AG04450 (cell line): ENCODE data around the gene FMNL2. TPM values are rescaled to one million over a fixed set of nuclear protein-coding genes. Genes with fewer than 3 reads are reported as not detected.

Experiments used
- CTCF ChIA-PET: fragments of 300-600, 350-600 bp; formaldehyde crosslinking; extraction: SDS; loops from one replicate; lab custom pipeline; 2022; ENCODE audit warnings: antibody characterized with exemption, inconsistent platforms; lab: Charles Lee
- POLR2A ChIA-PET: fragments of 350-600 bp; formaldehyde crosslinking; extraction: SDS; loops from one replicate; lab custom pipeline; 2021; ENCODE audit warnings: antibody characterized with exemption, inconsistent platforms; lab: Yijun Ruan, JAX
- DNase-seq: peaks from one replicate; pipeline ENCODE4 v3.0.0-alpha.2; 2011; ENCODE audit warnings: low read depth, low spot score
- H3K27ac ChIP-seq: one replicate; pipeline ENCODE4 v1.5.1; 2012; ENCODE audit warnings: low read depth, low read length, control low read depth
- H3K27me3 ChIP-seq: one replicate; pipeline ENCODE4 v1.6.0; 2012; ENCODE audit warnings: low read length; ENCODE audit not compliant: control insufficient read depth, insufficient read depth
- H3K4me3 ChIP-seq: 2 replicates; pipeline ENCODE4 v1.5.1; 2011; ENCODE audit warnings: mild to moderate bottlenecking, low read depth, low read length, control low read depth
- H3K9me3 ChIP-seq: 2 replicates; pipeline ENCODE4 v1.5.1; 2012; ENCODE audit warnings: low read length; ENCODE audit not compliant: control insufficient read depth, insufficient read depth
- CTCF ChIP-seq: IDR thresholded peaks from 2 replicates; pipeline ENCODE4 v1.5.1; 2011; ENCODE audit warnings: low read depth, low read length, control low read depth, inconsistent platforms
- polyA plus RNA-seq: library from polyadenylated mRNA; depleted of rRNA; stranded (reverse); fragments of >200 nt; gene quantifications from 2 replicates; pipeline ENCODE4 v1.2.3, GENCODE V29; 2011

Gene FMNL2
- polyA plus RNA-seq, 1 experiment: 22.0 TPM

GRCh38 chr2:152618193-152618564 is 283.2 kb downstream of the FMNL2 start:
- Histone ChIP-seq H3K27ac (no peak overlapping the region), H3K4me3 (no peak overlapping the region), H3K27me3 (no peaks in the 10 kb centered on the region), H3K9me3 (no peaks in the 10 kb centered on the region)
- POLR2A ChIA-PET: no interaction called here
- CTCF ChIA-PET: interaction anchor here (1.3 to 3.5 kb wide), 4 partner anchors 9 to 593 kb away, joined by 4 to 18 read pairs (median 8); partner anchors contain the start of gene STAM2
- TF ChIP-seq CTCF: no peak
- no peak for DNase-seq

DNA sequence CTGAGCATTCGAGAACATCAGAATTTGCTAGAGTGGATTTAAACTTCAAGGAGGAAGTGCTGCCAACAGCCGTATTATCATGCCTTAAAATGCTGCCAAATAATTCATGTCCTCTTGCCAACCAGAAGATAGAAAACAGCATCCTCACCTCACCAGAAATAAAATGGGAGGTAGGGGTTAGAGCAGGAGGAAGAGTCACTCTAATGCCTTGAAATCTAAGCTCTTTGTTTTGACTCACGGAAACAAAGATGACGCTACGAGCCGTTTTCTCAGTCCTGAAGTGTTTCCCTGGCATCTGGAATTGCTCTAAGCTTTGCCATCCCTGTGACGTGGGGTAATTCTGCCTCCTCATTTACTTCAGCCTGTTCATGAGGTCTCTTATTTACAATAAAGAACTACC is 285.2 kb downstream of the FMNL2 start:
- Histone ChIP-seq H3K9me3 (no peaks in the 10 kb centered on the region), H3K4me3 (no peak overlapping the region), H3K27me3 (no peaks in the 10 kb centered on the region), H3K27ac (no peak overlapping the region)
- DNase-seq: no peak
- TF ChIP-seq CTCF: no peak
- ChIA-PET CTCF (interaction anchor here (0.6 kb wide), 1 partner anchor 431 kb away, joined by 3 read pairs; no protein-coding TSS in a partner anchor), POLR2A (no interaction called here)

DNA sequence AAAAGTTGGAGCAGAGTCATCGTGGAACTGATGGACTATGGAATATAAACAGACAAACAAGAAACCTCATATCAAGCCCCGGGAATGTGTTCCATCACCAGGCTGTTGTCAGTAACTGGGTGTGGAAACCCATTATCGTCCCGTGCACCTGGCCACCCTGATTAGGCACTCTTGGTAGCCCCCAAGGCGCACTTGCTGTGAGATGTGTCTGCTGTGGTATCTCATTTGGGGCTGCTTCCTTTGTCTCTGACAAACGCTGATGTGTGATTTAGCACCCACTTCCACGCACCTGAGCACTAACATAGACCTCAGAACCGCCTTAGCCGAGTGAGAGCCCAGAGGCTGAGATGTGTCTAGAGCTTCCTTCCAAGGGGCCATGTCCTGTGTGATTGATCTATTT is 286.0 kb downstream of the FMNL2 start:
- H3K4me3 ChIP-seq: no peak overlapping the region
- no peaks in the 10 kb centered on the region for H3K9me3 ChIP-seq
- ChIA-PET POLR2A (no interaction called here), CTCF (interaction anchor here (0.7 to 0.8 kb wide), 2 partner anchors 15 to 445 kb away, joined by 3 read pairs; no protein-coding TSS in a partner anchor)
- H3K27me3 ChIP-seq: no peaks in the 10 kb centered on the region
- no peak for DNase-seq
- H3K27ac ChIP-seq: no peak overlapping the region
- TF ChIP-seq CTCF: no peak

DNA sequence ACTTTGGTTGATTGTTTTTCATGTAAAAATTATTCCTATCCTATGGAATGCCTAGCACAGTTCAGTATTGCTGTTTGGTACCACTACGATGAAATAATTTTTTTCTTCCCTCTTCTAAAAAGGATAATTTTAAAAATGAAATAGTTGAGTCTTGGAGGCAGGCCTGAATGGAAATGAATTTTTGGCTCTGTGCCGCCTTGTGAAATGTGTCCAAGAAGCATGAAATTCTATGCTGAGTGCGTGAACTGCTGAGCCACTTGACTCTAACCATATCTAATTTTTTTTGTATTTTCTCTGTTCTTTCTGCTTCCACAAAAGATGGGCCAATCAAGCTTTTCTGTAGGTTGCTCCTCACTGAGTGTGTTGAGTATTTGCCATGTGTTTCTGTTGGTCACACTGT is 287.2 kb downstream of the FMNL2 start:
- ChIA-PET POLR2A (no interaction called here), CTCF (interaction anchor here (1.0 kb wide), 1 partner anchor 446 kb away, joined by 3 read pairs; no protein-coding TSS in a partner anchor)
- no peak for TF ChIP-seq CTCF
- Histone ChIP-seq H3K27ac (no peak overlapping the region), H3K4me3 (no peak overlapping the region), H3K27me3 (no peaks in the 10 kb centered on the region), H3K9me3 (no peaks in the 10 kb centered on the region)
- DNase-seq: no peak

- Histone ChIP-seq H3K27me3 (no peaks in the 10 kb centered on the region), H3K27ac (no peak overlapping the region), H3K9me3 (no peaks in the 10 kb centered on the region), H3K4me3 (no peak overlapping the region)
- DNase-seq: no peak
- ChIA-PET POLR2A (no interaction called here), CTCF (interaction anchor here (0.6 to 1.3 kb wide), 3 partner anchors 10 to 597 kb away, joined by 3 to 4 read pairs (median 3); no protein-coding TSS in a partner anchor)
- no peak for TF ChIP-seq CTCF
These were observed 288.2 kb downstream of the FMNL2 start for GRCh38 chr2:152623076-152623740.
